ENCODE data around the gene IRF3. TPM values are rescaled to one million over a fixed set of nuclear protein-coding genes. Genes with fewer than 3 reads are reported as not detected.
"Not testable (repeated sequence)": the region's sequence is repeated elsewhere in the genome, so short reads cannot be mapped to it uniquely, and the experiment has no call there.

IRF3 gene
- total RNA-seq, 1 donor from 2014 or later: 149 TPM

DNA sequence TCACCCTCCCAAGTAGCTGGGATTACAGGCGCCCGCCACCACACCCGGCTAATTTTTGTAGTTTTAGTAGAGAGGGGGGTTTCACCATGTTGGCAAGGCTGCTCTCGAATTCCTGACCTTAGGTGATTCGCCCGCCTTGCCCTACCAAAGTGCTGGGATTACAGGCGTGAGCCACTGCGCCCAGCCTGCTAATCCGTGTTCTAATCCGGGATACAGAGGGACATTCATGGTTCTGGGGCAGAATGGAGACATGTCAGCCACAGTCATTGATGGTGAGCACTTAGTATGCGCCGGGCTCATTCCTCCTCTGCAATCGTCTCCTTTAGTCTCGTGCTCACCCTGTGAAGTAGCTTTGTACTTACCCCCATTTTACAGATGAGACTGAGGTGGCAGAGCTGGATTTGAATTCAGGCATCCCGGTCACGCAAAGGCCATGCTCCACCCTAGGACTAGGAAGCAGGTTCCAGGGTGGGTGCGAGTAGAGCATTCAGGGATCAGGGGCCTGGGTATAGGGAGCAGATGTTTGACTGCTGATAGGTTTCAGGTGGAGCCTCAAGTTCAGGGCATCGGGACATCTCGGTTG lies 34.0 kb downstream of the IRF3 start:
- DNase-seq (ENCODE audit: low spot score): no peak
- intact Hi-C loops (cut with micrococcal nuclease): no loop called here
- Mint-ChIP-seq H3K36me3 (ENCODE audit: low read depth) (peaks cover 9% of the 10 kb centered on the region), H3K4me3 (no peak overlapping the region), H3K9me3 (no peaks in the 10 kb centered on the region), H3K27me3 (ENCODE audit: insufficient read depth) (no peaks in the 10 kb centered on the region), H3K4me1 (ENCODE audit: low read depth) (no peaks in the 10 kb centered on the region), H3K27ac (no peak overlapping the region)

- intact Hi-C loops (cut with micrococcal nuclease): no loop called here
- no peak overlapping the region for H3K27ac Mint-ChIP-seq
- no peaks in the 10 kb centered on the region for H3K4me1 Mint-ChIP-seq (ENCODE audit: low read depth)
- DNase-seq (ENCODE audit: low spot score): no peak
- H3K4me3 Mint-ChIP-seq: no peak overlapping the region
- no peaks in the 10 kb centered on the region for H3K9me3 Mint-ChIP-seq
- H3K27me3 Mint-ChIP-seq (ENCODE audit: insufficient read depth): no peaks in the 10 kb centered on the region
- H3K36me3 Mint-ChIP-seq (ENCODE audit: low read depth): peaks cover 10% of the 10 kb centered on the region
Observed at GRCh38 chr19:49631014-49631588, 34.6 kb downstream of the IRF3 start.

GRCh38 chr19:49629659-49630058 lies 36.0 kb downstream of the IRF3 start:
- Mint-ChIP-seq H3K9me3 (no peaks in the 10 kb centered on the region), H3K27me3 (ENCODE audit: insufficient read depth) (no peaks in the 10 kb centered on the region), H3K4me3 (no peak overlapping the region), H3K27ac (no peak overlapping the region), H3K4me1 (ENCODE audit: low read depth) (no peaks in the 10 kb centered on the region), H3K36me3 (ENCODE audit: low read depth) (peaks cover 10% of the 10 kb centered on the region)
- no peak for DNase-seq (ENCODE audit: low spot score)
- intact Hi-C loops (cut with micrococcal nuclease): no loop called here

DNA sequence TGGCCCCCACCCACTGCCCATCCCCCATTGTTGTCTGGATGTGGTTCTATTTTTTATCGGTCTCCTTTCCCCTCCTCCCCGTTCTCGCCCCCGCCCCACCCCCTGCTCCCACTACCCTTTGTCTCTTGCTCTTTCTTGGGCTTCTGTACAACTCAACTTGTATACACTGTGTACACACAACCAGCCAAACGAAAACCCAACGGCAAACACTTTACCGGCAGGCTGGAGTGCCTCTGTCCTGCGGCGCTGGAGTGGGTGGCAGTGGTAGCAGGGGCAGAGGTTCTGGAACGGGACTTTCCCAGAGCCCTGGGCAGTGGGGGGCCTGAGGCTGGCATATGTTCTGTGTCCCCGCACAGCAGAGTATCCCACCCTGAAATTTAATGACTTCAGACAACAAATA lies 39.4 kb downstream of the IRF3 start:
- Mint-ChIP-seq H3K4me3 (no peak overlapping the region), H3K9me3 (no peaks in the 10 kb centered on the region), H3K27me3 (ENCODE audit: insufficient read depth) (no peaks in the 10 kb centered on the region), H3K27ac (no peak overlapping the region), H3K36me3 (ENCODE audit: low read depth) (peaks cover 17% of the 10 kb centered on the region), H3K4me1 (ENCODE audit: low read depth) (no peaks in the 10 kb centered on the region)
- intact Hi-C loops (cut with micrococcal nuclease): no loop called here
- DNase-seq (ENCODE audit: low spot score): no peak

- H3K9me3 Mint-ChIP-seq: no peaks in the 10 kb centered on the region
- H3K27me3 Mint-ChIP-seq (ENCODE audit: insufficient read depth): no peaks in the 10 kb centered on the region
- peaks cover 17% of the 10 kb centered on the region for H3K36me3 Mint-ChIP-seq (ENCODE audit: low read depth)
- intact Hi-C loops (cut with micrococcal nuclease): no loop called here
- no peak overlapping the region for H3K4me3 Mint-ChIP-seq
- no peak for DNase-seq (ENCODE audit: low spot score)
- H3K27ac Mint-ChIP-seq: no peak overlapping the region
- no peaks in the 10 kb centered on the region for H3K4me1 Mint-ChIP-seq (ENCODE audit: low read depth)
Observed at GRCh38 chr19:49624967-49625910, 40.4 kb downstream of the IRF3 start.

GRCh38 chr19:49617860-49618259 lies 47.8 kb downstream of the IRF3 start:
- intact Hi-C loops (cut with micrococcal nuclease); H3K4me3 Mint-ChIP-seq; H3K27ac Mint-ChIP-seq; H3K4me1 Mint-ChIP-seq (ENCODE audit: low read depth); DNase-seq (ENCODE audit: low spot score); H3K27me3 Mint-ChIP-seq (ENCODE audit: insufficient read depth); H3K9me3 Mint-ChIP-seq: not testable (repeated sequence)
- peaks cover 37% of the 10 kb centered on the region for H3K36me3 Mint-ChIP-seq (ENCODE audit: low read depth)

- Mint-ChIP-seq H3K4me1 (ENCODE audit: low read depth) (peaks cover 6% of the 10 kb centered on the region), H3K36me3 (ENCODE audit: low read depth) (peaks cover 40% of the 10 kb centered on the region), H3K27ac (no peak overlapping the region), H3K4me3 (no peak overlapping the region), H3K27me3 (ENCODE audit: insufficient read depth) (no peaks in the 10 kb centered on the region), H3K9me3 (no peaks in the 10 kb centered on the region)
- intact Hi-C loops (cut with micrococcal nuclease): no loop called here
- DNase-seq (ENCODE audit: low spot score): no peak
Observed at GRCh38 chr19:49616945-49617344, 48.7 kb downstream of the IRF3 start.

DNA sequence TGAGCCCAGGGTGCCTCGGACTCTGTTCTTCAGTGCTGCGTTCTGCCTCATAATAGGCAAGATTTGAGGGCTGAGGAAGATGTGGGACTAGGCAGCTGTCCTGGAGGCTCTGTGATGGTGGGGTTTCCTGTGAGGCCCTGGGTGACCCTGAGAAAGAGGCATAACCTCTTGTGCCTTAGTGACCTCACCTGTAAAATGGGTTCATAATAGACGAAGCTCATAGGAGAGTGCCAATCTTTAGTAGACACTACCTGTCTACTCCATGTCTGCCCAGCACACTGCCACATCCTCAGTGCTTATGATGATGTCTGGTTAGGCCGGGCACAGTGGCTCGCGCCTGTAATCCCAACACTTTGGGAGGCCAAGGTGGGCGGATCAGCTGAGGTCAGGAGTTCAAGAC lies 49.1 kb downstream of the IRF3 start:
- no peaks in the 10 kb centered on the region for H3K27me3 Mint-ChIP-seq (ENCODE audit: insufficient read depth)
- H3K4me1 Mint-ChIP-seq (ENCODE audit: low read depth): peaks cover 6% of the 10 kb centered on the region
- intact Hi-C loops (cut with micrococcal nuclease): no loop called here
- H3K36me3 Mint-ChIP-seq (ENCODE audit: low read depth): peaks cover 40% of the 10 kb centered on the region
- H3K27ac Mint-ChIP-seq: no peak overlapping the region
- H3K9me3 Mint-ChIP-seq: no peaks in the 10 kb centered on the region
- no peak overlapping the region for H3K4me3 Mint-ChIP-seq
- no peak for DNase-seq (ENCODE audit: low spot score)

DNA sequence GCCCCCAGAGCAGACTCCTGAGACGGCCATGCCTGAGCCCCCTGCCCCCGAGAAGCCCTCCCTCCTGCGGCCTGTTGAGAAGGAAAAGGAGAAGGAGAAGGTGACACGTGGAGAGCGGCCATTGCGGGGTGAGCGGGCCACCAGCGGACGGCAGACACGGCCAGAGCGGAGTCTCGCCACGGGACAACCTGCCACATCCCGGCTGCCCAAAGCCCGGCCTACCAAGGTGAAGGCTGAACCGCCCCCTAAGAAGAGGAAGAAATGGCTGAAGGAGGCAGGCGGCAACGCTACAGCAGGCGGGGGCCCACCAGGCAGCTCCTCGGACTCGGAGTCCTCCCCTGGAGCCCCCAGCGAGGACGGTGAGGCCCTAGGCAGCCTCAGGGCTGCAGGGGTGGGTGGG lies 49.8 kb downstream of the IRF3 start:
- Mint-ChIP-seq H3K9me3 (no peaks in the 10 kb centered on the region), H3K4me1 (ENCODE audit: low read depth) (peaks cover 6% of the 10 kb centered on the region), H3K27ac (no peak overlapping the region), H3K36me3 (ENCODE audit: low read depth) (peaks cover 40% of the 10 kb centered on the region), H3K4me3 (no peak overlapping the region), H3K27me3 (ENCODE audit: insufficient read depth) (no peaks in the 10 kb centered on the region)
- DNase-seq (ENCODE audit: low spot score): no peak
- intact Hi-C loops (cut with micrococcal nuclease): no loop called here

GRCh38 chr19:49614096-49614833 lies 51.4 kb downstream of the IRF3 start:
- peaks cover 6% of the 10 kb centered on the region for H3K4me1 Mint-ChIP-seq (ENCODE audit: low read depth)

GRCh38 chr19:49613374-49613773 lies 52.3 kb downstream of the IRF3 start:
- Mint-ChIP-seq H3K27me3 (ENCODE audit: insufficient read depth) (no peaks in the 10 kb centered on the region), H3K27ac (no peak overlapping the region), H3K9me3 (no peaks in the 10 kb centered on the region), H3K4me3 (no peak overlapping the region), H3K4me1 (ENCODE audit: low read depth) (peaks cover 6% of the 10 kb centered on the region), H3K36me3 (ENCODE audit: low read depth) (peaks cover 36% of the 10 kb centered on the region)
- intact Hi-C loops (cut with micrococcal nuclease): no loop called here
- no peak for DNase-seq (ENCODE audit: low spot score)

More at GRCh38 chr19:49614096-49614833, 51.4 kb downstream of the IRF3 start:
- Mint-ChIP-seq H3K4me3 (no peak overlapping the region), H3K36me3 (ENCODE audit: low read depth) (peaks cover 40% of the 10 kb centered on the region), H3K27me3 (ENCODE audit: insufficient read depth) (no peaks in the 10 kb centered on the region), H3K27ac (peak overlapping the region; percentile 50), H3K9me3 (no peaks in the 10 kb centered on the region)
- DNase-seq (ENCODE audit: low spot score): no peak
- intact Hi-C loops (cut with micrococcal nuclease): no loop called here
